ENCODE measurements around the gene PGM5. TPM values are rescaled to one million over a fixed set of nuclear protein-coding genes. Genes with fewer than 3 reads are reported as not detected.

PGM5 gene
- total and polyA plus RNA-seq, 2 of the 4 experiments (the other 2 are of a cell fraction), result 8.3 to 14.7 TPM

- TF ChIP-seq RCOR1 (IDR thresholded peaks at IDR 0.05; ENCODE audit: insufficient replicate concordance, low read length) (no peak), POLR2A (IDR thresholded peaks at IDR 0.05; ENCODE audit: low read depth, low read length) (no peak), MAFK (IDR thresholded peaks at IDR 0.05; ENCODE audit: low read depth, low read length) (no peak)
These were observed 203.8 kb downstream of the PGM5 start (continued) for GRCh38 chr9:68560071-68560844.

- Histone ChIP-seq H3K56ac (ENCODE audit: extremely low read depth, insufficient read depth, low read length) (no peak overlapping the region), H4K8ac (ENCODE audit: low read depth in 2 of 2, low read length in 2 of 2) (no peak overlapping the region), H2AK9ac (replicated peaks; ENCODE audit: low read depth, low read length, poor library complexity) (no peak overlapping the region), H3K4me1 (ENCODE audit: control insufficient read depth, insufficient read depth, low read length) (peaks cover 8% of the 10 kb centered on the region; the same call in 1 of the 2 replicates), H2BK20ac (ENCODE audit: low read depth, low read length) (no peak overlapping the region), H2AFZ (replicated peaks; ENCODE audit: low read length, poor library complexity) (no peak overlapping the region), H3K23ac (ENCODE audit: low read depth, low read length) (no peak overlapping the region; the same call in 1 of the 2 replicates), H4K91ac (ENCODE audit: insufficient read depth, low read depth, low read length) (no peak overlapping the region), H3K9me3 (ENCODE audit: control insufficient read depth, insufficient read depth, low read length) (no peaks in the 10 kb centered on the region), H3K36me3 (ENCODE audit: control insufficient read depth, insufficient read depth, low read length) (no peaks in the 10 kb centered on the region), H2BK120ac (ENCODE audit: low read depth, low read length) (no peak overlapping the region), H2AK5ac (ENCODE audit: low read depth, low read length) (no peak overlapping the region), H4K20me1 (ENCODE audit: insufficient read depth, low read length) (no peaks in the 10 kb centered on the region), H3K4me3 (ENCODE audit: insufficient read depth, low read depth, low read length) (no peak overlapping the region), H4K5ac (ENCODE audit: low read depth, low read length) (no peak overlapping the region), H2BK5ac (ENCODE audit: low read depth, low read length, poor library complexity, severe bottlenecking) (no peak overlapping the region), H3K79me1 (ENCODE audit: low read depth in 1 of 2, low read length in 2 of 2) (no peaks in the 10 kb centered on the region), H3K4me2 (ENCODE audit: low read depth, low read length) (no peak overlapping the region), H3K27me3 (ENCODE audit: control insufficient read depth, insufficient read depth, low read length) (no peaks in the 10 kb centered on the region), H3K27ac (ENCODE audit: insufficient read depth, low read length) (no peak overlapping the region), H3K9ac (ENCODE audit: low read depth, low read length) (no peak overlapping the region), H3K18ac (ENCODE audit: low read depth, low read length) (no peak overlapping the region), H2BK15ac (ENCODE audit: low read depth, low read length) (no peak overlapping the region), H3K4ac (ENCODE audit: low read depth, low read length) (no peak overlapping the region), H3K9me1 (ENCODE audit: insufficient read depth, low read length) (peaks cover 12% of the 10 kb centered on the region; the same call in 1 of the 2 replicates), H3K14ac (replicated peaks; ENCODE audit: low read depth, low read length) (no peak overlapping the region)
- ChIA-PET CTCF (no interaction called here), POLR2A (ENCODE audit: unreplicated experiment) (no interaction called here)
- WGBS, 2 experiments (ENCODE audit: extremely low coverage in 2 of 2, insufficient read length in 1 of 2), result 80% methylated on average over 1 of the region's 2 CpGs; no CpG with 5 or more reads in 1 of the 2 experiments
- in situ Hi-C loops (cut with MboI; ENCODE audit: low sequenced_read_pairs), result no loop called here
- no peak for DNase-seq
- TF ChIP-seq MXI1 (IDR thresholded peaks at IDR 0.05; ENCODE audit: borderline replicate concordance, low read depth, low read length) (no peak), MAFK (IDR thresholded peaks at IDR 0.05; ENCODE audit: low read depth, low read length) (no peak), CEBPB (IDR thresholded peaks at IDR 0.05; ENCODE audit: low read depth, low read length) (no peak), RAD21 (IDR thresholded peaks at IDR 0.05; ENCODE audit: low read length) (no peak), FOS (IDR thresholded peaks at IDR 0.05; ENCODE audit: low read depth, low read length) (no peak), USF2 (IDR thresholded peaks at IDR 0.05; ENCODE audit: low read depth, low read length) (no peak)
- intact Hi-C loops (cut with micrococcal nuclease), result loop anchor here (10.0 kb wide), 1 partner anchor 98 kb away; no protein-coding TSS in a partner anchor
- ATAC-seq (ENCODE audit: low read depth), result no peak
- BruUV-seq (replicated peaks), result no TSS peak
- dilution Hi-C loops (cut with HindIII; ENCODE audit: low sequenced_read_pairs, unreplicated experiment), result no loop called here
These were observed 206.1 kb downstream of the PGM5 start for GRCh38 chr9:68562461-68562860.
